Adrenal gland (tissue), 12 donors: ENCODE results near the gene VSIG2. TPM values are rescaled to one million over a fixed set of nuclear protein-coding genes. Genes with fewer than 3 reads are reported as not detected.

Experiments used
- DNase-seq, 7 donors: peaks; one replicate each; pipeline ENCODE4 v3.0.0-alpha.2; 2019 to 2020
- H3K27ac ChIP-seq, 5 donors: fragments of 200-600 bp; sonication (generic) in 4 of 5; 1 replicate in 3 of 5; 2 replicates in 2 of 5; pipeline versions ENCODE4 v1.5.1 to v1.8.0; 2016 to 2020; ENCODE audit warnings: mild to moderate bottlenecking in 1 of 5
- H3K27me3 ChIP-seq: fragments of 200-600 bp; 2 replicates; pipeline ENCODE4 v1.8.0; 2021
- H3K36me3 ChIP-seq, 2 donors: fragments of 200-600 bp; replicated peaks in 1 of 2; 1 replicate in 1 of 2; 2 replicates in 1 of 2; pipeline versions ENCODE4 v1.5.1 to v1.8.0; 2018 to 2022
- H3K4me1 ChIP-seq, 2 donors: fragments of 200-600 bp; replicated peaks in 1 of 2; 1 replicate in 1 of 2; 2 replicates in 1 of 2; pipeline versions ENCODE4 v1.5.1 to v1.8.0; 2018 to 2021
- H3K4me3 ChIP-seq, 4 donors: fragments of 200-600 bp; sonication (generic) in 3 of 4; one replicate each; pipeline ENCODE4 v1.5.1; 2016 to 2018
- H3K9me3 ChIP-seq, 3 donors: fragments of 200-600 bp; sonication (generic) in 1 of 3; replicated peaks in 1 of 3; 1 replicate in 2 of 3; 2 replicates in 1 of 3; pipeline versions ENCODE4 v1.5.1 to v1.8.0; 2016 to 2021
- CTCF ChIP-seq, 6 experiments: fragments of 450-650 bp in 4 of 6; fragments of 200-600 bp in 2 of 6; sonication (generic) in 1 of 6; IDR thresholded peaks; 1 replicate in 5 of 6; 2 replicates in 1 of 6; pipeline versions ENCODE4 v1.5.1 to v1.8.0; 2016 to 2021; ENCODE audit warnings: antibody characterized with exemption in 6 of 6, mild to moderate bottlenecking in 2 of 6, moderate library complexity in 1 of 6
- POLR2A ChIP-seq, 2 donors: fragments of 450-650 bp; IDR thresholded peaks; one replicate each; pipeline ENCODE4 v1.6.1; 2017; ENCODE audit warnings: antibody characterized with exemption in 2 of 2, mild to moderate bottlenecking in 2 of 2, moderate library complexity in 1 of 2
- WGBS, 4 donors: extraction: QIAGEN DNeasy Blood & Tissue Kit in 2 of 4; methylation state at CpG; one replicate each; pipeline versions ENCODE4 v1.1.5 to v1.1.7; 2013 to 2017; 5-methylcytosine and 5-hydroxymethylcytosine counted together
- intact Hi-C, 2 donors: fragments of 100-400 bp; cut with DNase I; formaldehyde crosslinking; loops; one replicate each; pipeline versions ENCODE4 v1.14.1 to v1.15.0; 2022 to 2023
- polyA plus RNA-seq, 3 donors: library from polyadenylated mRNA; stranded (reverse); fragments of 200-250 nt in 2 of 3; fragments of 350-450 nt in 1 of 3; fragmentation: Illumina TruSeq in 1 of 3; extraction: RNeasy Lipid Tissue Mini Kit (QIAGEN cat#74804) in 1 of 3; gene quantifications; one replicate each; pipeline ENCODE4 v1.2.3, GENCODE V29; 2013 to 2014
- total RNA-seq, 9 donors: library from RNA; depleted of rRNA in 4 of 9; stranded (reverse); fragments of >200 nt in 4 of 9; fragments of 120-200 nt in 1 of 9; fragmentation: NEBNext Ultra II Directional in 1 of 9; extraction: Animal tissue kit (Norgen Biotek cat#: 25700) in 1 of 9; gene quantifications; one replicate each; pipeline versions ENCODE4 v1.1.0 to v1.2.4, GENCODE V29; 2013 to 2023
- donor health status: healthy with polysubstance abuse.
- donor health status: Bipolar disorder and iron deficiency.
- donor health status: DM: yes; HTN: yes; CAD: no.
- donor health status: DM: no; HTN: no; CAD: no.
- donor health status: DM: no; HTN: no; CAD: no.
- donor health status: DM: yes; HTN: yes; CAD: no.

The VSIG2 gene
- total and polyA plus RNA-seq, 12 donors: 0.11 to 2.4 (median 0.48) TPM; not detected in 4

DNA sequence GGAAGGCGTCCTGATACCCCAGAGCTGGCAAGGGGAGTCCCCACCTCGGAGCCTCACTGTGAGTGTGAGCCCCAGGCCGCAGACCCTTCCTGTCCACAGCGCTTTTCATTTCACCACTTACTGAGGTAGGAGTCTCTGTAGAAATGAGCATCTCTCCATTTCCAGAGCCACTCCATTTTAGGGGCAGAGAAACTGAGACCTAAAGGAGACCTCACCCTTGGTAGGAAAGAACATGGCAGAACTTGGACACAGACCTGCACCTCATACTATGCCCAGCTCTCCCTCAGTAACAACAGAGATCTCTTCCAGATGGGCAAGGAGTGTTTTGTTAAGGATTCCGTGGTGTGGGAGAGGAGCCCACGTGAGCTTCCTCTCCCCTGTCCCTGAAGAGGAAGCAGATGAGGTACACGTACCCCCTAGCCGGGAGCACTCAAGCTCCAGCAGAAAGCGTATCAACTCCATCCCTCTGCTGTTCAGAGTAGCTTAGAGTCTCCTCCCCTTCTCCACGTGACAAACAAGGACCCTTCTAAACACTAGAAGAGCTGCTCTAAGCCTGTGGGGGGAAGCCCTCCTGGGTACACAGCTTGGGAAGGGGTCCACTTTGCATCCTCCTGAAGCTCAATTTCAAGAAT, 532 bp upstream of the VSIG2 start:
- Histone ChIP-seq H3K27me3 (peaks cover 40% of the 10 kb centered on the region), H3K9me3 (no peaks in the 10 kb centered on the region), H3K27ac (no peak overlapping the region), H3K36me3 (no peaks in the 10 kb centered on the region), H3K4me1 (no peaks in the 10 kb centered on the region), H3K4me3 (no peak overlapping the region)
- DNase-seq: no peak
- no peak for TF ChIP-seq CTCF (IDR thresholded peaks at IDR 0.05)
- no peak for TF ChIP-seq POLR2A (IDR thresholded peaks at IDR 0.05)
- intact Hi-C loops: no loop called here
- 53 to 66% (median 56%) methylated on average over 5 to 10 of the region's 10 CpGs for WGBS, 4 donors

- H3K4me1 ChIP-seq: peaks cover 3% of the 10 kb centered on the region in 2 donors
- intact Hi-C loops: no loop called here
Measured at GRCh38 chr11:124751391-124751740, 689 bp downstream of the VSIG2 start.

DNA sequence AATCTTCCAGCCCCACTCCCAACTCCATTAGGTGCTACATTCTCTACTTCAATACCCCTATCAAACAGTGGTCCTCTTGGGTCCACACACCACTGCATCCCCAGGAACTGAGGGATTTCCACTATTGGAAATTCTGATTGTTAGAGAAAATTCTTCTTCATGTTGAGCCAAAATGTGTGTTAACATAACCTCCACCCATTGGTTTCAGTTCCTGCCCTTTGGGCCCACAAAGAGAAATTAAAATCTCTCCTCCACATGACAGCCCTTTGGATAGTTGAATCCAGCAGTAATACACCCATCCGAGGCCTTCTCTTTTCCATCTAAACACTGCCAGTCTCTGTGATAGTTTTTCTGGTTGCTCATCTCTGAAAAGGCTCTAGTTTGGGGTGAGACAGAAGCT, 2.1 kb downstream of the VSIG2 start:
- 55 to 70% (median 63%) methylated on average over 1 of the region's 1 CpG for WGBS, 4 donors

More at GRCh38 chr11:124751391-124751740, 689 bp downstream of the VSIG2 start:
- Histone ChIP-seq H3K4me3 (no peak overlapping the region), H3K27me3 (peaks cover 35% of the 10 kb centered on the region), H3K36me3 (no peaks in the 10 kb centered on the region), H3K9me3 (no peaks in the 10 kb centered on the region), H3K27ac (no peak overlapping the region)
- TF ChIP-seq CTCF (IDR thresholded peaks at IDR 0.05) (no peak), POLR2A (IDR thresholded peaks at IDR 0.05) (no peak)
- 46 to 53% (median 51%) methylated on average over 4 to 11 of the region's 11 CpGs for WGBS, 4 donors
- DNase-seq: no peak

More for the DNA sequence above, 2.1 kb downstream of the VSIG2 start:
- intact Hi-C loops: no loop called here
- Histone ChIP-seq H3K4me1 (peaks cover 9 to 13% of the 10 kb centered on the region in 2 donors), H3K4me3 (no peak overlapping the region), H3K36me3 (no peaks in the 10 kb centered on the region), H3K27me3 (peaks cover 46% of the 10 kb centered on the region), H3K9me3 (no peaks in the 10 kb centered on the region), H3K27ac (no peak overlapping the region)
- no peak for TF ChIP-seq POLR2A (IDR thresholded peaks at IDR 0.05)
- TF ChIP-seq CTCF (IDR thresholded peaks at IDR 0.05): no peak
- no peak for DNase-seq
